ENCODE measurements around the gene OR2G3. TPM values are rescaled to one million over a fixed set of nuclear protein-coding genes. Genes with fewer than 3 reads are reported as not detected.

OR2G3 gene
- total RNA-seq = not detected in 2 replicates

DNA sequence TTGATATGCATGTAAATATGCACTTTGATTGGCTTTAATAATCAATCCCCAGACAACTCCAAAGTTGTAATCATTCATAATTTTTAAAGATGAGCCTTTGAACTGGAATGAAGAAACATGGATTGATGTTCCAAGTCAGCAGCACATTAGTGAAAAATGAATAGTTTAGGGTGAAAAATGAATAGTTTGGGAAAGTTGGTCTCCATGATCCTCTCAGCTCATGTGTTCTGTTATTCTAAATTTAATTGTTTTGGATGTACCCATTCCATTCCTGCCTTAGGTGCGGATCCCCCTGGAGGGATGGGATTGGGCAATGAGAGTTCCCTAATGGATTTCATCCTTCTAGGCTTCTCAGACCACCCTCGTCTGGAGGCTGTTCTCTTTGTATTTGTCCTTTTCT lies at the start of gene OR2G3:
Gene OR2G3, plus strand, starts transcription at position 301 of the 400 bp plus-strand sequence. Its CDS starts 0 bp downstream, at position 301.
- no peaks in the 10 kb centered on the region for H3K36me3 ChIP-seq (ENCODE audit: control insufficient read depth, insufficient read depth, low read length)
- H3K27me3 ChIP-seq (ENCODE audit: control insufficient read depth, insufficient read depth, low read length) = no peaks in the 10 kb centered on the region
- TF ChIP-seq, protein P1, sequence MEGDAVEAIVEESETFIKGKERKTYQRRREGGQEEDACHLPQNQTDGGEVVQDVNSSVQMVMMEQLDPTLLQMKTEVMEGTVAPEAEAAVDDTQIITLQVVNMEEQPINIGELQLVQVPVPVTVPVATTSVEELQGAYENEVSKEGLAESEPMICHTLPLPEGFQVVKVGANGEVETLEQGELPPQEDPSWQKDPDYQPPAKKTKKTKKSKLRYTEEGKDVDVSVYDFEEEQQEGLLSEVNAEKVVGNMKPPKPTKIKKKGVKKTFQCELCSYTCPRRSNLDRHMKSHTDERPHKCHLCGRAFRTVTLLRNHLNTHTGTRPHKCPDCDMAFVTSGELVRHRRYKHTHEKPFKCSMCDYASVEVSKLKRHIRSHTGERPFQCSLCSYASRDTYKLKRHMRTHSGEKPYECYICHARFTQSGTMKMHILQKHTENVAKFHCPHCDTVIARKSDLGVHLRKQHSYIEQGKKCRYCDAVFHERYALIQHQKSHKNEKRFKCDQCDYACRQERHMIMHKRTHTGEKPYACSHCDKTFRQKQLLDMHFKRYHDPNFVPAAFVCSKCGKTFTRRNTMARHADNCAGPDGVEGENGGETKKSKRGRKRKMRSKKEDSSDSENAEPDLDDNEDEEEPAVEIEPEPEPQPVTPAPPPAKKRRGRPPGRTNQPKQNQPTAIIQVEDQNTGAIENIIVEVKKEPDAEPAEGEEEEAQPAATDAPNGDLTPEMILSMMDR (IDR thresholded peaks at IDR 0.05; ENCODE audit: insufficient read depth, low read length, poor library complexity, severe bottlenecking) = no peak
- no peak within 1 kb of the TSS for H3K4me3 ChIP-seq (ENCODE audit: low read depth, low read length)
- DNase-seq (ENCODE audit: low read depth) = no peak

DNA sequence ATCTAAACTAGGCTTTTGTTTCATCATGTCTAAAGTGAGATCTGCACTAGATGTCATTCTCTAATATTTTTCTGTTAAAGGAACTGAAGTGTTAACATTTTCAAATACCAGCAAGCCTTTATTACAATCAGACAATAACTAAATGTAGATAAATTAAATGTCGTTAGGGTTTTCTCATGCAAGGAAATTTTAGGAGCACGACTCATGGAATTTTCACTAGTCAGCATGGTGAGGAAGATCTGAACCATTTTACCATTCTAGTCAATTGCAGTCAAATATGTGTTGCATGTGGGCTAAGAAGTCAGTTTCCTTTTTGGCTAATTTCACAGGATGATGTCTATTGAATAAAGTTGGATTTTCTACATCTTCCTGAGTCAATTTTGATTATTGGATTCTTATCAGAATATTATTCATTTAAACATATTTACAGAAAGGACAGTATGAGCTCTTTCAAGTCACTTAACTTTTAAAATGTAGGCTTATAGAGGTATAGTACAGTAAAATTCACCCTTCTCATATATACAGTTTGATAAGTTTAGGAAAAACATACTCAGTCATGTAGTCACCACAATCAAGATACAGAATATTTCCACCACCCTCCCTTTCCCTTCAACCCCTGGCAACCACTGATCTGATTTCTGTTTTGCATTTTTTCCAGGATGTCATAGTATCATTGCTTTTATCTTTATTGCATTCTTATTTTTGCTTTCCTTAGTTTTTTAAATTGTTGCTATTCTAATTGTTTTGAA lies 47.3 kb upstream of the OR2G3 start:
- H3K27me3 ChIP-seq (ENCODE audit: control insufficient read depth, insufficient read depth, low read length) = no peaks in the 10 kb centered on the region
- no peak for DNase-seq (ENCODE audit: low read depth)
- TF ChIP-seq, protein P1 (IDR thresholded peaks at IDR 0.05; ENCODE audit: insufficient read depth, low read length, poor library complexity, severe bottlenecking) = no peak
- no peak overlapping the region for H3K4me3 ChIP-seq (ENCODE audit: low read depth, low read length)
- no peaks in the 10 kb centered on the region for H3K36me3 ChIP-seq (ENCODE audit: control insufficient read depth, insufficient read depth, low read length)

DNA sequence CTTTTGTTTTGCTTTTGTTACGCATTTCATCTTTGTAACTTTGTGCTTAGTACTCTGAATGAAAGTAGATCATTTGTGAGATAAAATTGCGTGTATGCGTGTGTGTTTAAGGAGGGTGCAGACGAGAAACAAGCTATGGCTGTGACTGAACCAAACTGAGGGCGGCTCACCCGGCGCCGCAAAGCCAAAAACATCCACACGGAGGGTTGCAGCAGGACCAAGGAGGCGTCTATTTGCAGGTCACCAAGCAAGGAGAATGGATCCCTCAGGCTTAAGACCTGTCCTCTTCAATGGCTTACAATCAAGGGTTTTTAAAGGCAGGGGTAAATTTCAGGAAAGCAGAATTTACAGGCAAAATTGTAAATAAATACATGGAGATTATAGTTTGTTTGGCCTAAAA lies 43.7 kb upstream of the OR2G3 start:
- DNase-seq (ENCODE audit: low read depth) = no peak
- no peaks in the 10 kb centered on the region for H3K36me3 ChIP-seq (ENCODE audit: control insufficient read depth, insufficient read depth, low read length)
- H3K4me3 ChIP-seq (ENCODE audit: low read depth, low read length) = no peak overlapping the region
- H3K27me3 ChIP-seq (ENCODE audit: control insufficient read depth, insufficient read depth, low read length) = no peaks in the 10 kb centered on the region
- TF ChIP-seq, protein P1 (IDR thresholded peaks at IDR 0.05; ENCODE audit: insufficient read depth, low read length, poor library complexity, severe bottlenecking) = no peak

DNA sequence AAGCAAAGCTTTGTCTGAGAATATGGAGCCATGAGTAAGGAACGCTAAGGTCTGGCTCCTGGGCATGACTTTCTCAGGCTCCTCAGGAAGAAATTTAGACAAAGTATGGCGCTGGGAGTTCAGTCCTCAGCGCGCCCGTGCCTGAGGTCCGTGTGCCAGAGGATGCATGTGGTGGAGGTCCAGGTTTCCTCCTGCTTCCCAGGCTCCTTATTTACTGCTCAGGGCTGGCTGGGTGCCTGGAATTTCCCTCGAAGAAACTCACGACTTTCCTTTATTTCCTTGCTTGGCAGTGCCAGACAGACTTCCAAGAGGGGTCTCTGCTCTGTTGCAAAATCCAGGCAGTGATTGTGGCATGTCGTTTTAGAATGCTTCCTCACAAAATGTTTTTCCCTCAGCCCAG lies 43.2 kb upstream of the OR2G3 start:
- no peak for DNase-seq (ENCODE audit: low read depth)
- TF ChIP-seq, protein P1 (IDR thresholded peaks at IDR 0.05; ENCODE audit: insufficient read depth, low read length, poor library complexity, severe bottlenecking) = no peak

DNA sequence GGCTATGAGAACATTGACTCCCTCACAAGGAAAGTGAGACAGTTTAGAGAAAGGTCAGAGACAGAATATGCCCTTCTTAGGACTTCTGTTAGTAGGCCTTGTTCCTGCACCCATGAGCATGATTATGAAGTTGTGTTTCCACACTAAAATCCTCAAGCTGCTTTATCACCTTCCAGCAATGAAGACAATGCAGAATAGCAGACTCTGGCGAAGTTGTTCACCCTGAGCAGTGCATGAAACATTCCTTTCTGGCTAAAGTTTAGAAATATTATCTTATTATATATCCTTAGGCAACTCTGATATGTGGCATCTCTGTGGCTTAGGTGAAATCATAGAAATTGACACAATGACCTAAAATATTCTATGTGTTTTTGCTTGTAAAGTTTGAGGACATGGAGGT lies 31.1 kb upstream of the OR2G3 start:
- no peaks in the 10 kb centered on the region for H3K27me3 ChIP-seq (ENCODE audit: control insufficient read depth, insufficient read depth, low read length)
- DNase-seq (ENCODE audit: low read depth) = no peak
- TF ChIP-seq, protein P1 (IDR thresholded peaks at IDR 0.05; ENCODE audit: insufficient read depth, low read length, poor library complexity, severe bottlenecking) = no peak
- H3K4me3 ChIP-seq (ENCODE audit: low read depth, low read length) = no peak overlapping the region
- H3K36me3 ChIP-seq (ENCODE audit: control insufficient read depth, insufficient read depth, low read length) = no peaks in the 10 kb centered on the region

More for the DNA sequence above, 43.2 kb upstream of the OR2G3 start:
- Histone ChIP-seq H3K36me3 (ENCODE audit: control insufficient read depth, insufficient read depth, low read length) (no peaks in the 10 kb centered on the region), H3K4me3 (ENCODE audit: low read depth, low read length) (no peak overlapping the region), H3K27me3 (ENCODE audit: control insufficient read depth, insufficient read depth, low read length) (no peaks in the 10 kb centered on the region)

DNA sequence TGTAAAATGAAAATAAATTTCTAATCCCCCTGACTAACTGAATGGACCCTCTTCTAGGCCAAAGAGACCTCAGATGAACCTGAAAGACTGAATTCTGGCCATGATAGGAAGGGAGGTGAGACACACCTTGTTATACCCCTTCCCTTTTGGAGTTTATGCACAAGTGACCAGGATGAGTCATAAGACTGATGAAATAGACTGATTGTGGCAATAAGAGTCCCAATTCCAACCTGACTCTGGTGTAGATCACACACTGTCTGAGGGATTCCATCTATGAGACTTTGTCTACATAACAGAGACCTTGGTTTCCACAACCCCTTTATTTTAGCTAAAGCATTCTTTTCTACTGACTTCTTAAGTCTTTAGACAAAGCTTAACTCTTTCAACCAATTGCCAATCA lies 30.7 kb upstream of the OR2G3 start:
- no peaks in the 10 kb centered on the region for H3K27me3 ChIP-seq (ENCODE audit: control insufficient read depth, insufficient read depth, low read length)
- TF ChIP-seq, protein P1 (IDR thresholded peaks at IDR 0.05; ENCODE audit: insufficient read depth, low read length, poor library complexity, severe bottlenecking) = no peak
- no peaks in the 10 kb centered on the region for H3K36me3 ChIP-seq (ENCODE audit: control insufficient read depth, insufficient read depth, low read length)
- no peak for DNase-seq (ENCODE audit: low read depth)
- H3K4me3 ChIP-seq (ENCODE audit: low read depth, low read length) = no peak overlapping the region

Data from kidney epithelial cell (primary cell).